ENCODE results near the gene MERTK.
"Not testable (repeated sequence)": the region's sequence is repeated elsewhere in the genome, so short reads cannot be mapped to it uniquely, and the experiment has no call there.

MERTK gene

GRCh38 chr2:111897924-111898702, at the start of gene MERTK:
MERTK (plus strand) TSS chr2:111898607; CDS start chr2:111898736, 129 bp downstream.
- DNase-seq: peak; percentile 81

GRCh38 chr2:111850646-111851045, 47.8 kb upstream of the MERTK start:
- peak; percentile 68 for DNase-seq

GRCh38 chr2:111852544-111852943, 45.9 kb upstream of the MERTK start:
- not testable (repeated sequence) for DNase-seq

GRCh38 chr2:111860005-111860404, 38.4 kb upstream of the MERTK start:
- DNase-seq: not testable (repeated sequence)

- DNase-seq: not testable (repeated sequence)
Measured at GRCh38 chr2:111865124-111865523, 33.3 kb upstream of the MERTK start.

- DNase-seq: not testable (repeated sequence)
Measured at GRCh38 chr2:111872806-111873205, 25.6 kb upstream of the MERTK start.

- DNase-seq: peak; percentile 95
Measured at GRCh38 chr2:111883661-111884591, 14.5 kb upstream of the MERTK start, which contains the start of gene ANAPC1. ANAPC1 (minus strand) TSS chr2:111884193; CDS start chr2:111880825, 3,368 bp downstream.

- DNase-seq: no peak
Measured at GRCh38 chr2:111884592-111884964, 13.8 kb upstream of the MERTK start.

GRCh38 chr2:111896024-111896423, 2.4 kb upstream of the MERTK start:
- no peak for DNase-seq

GRCh38 chr2:111896576-111896975, 1.8 kb upstream of the MERTK start:
- no peak for DNase-seq

GRCh38 chr2:111897630-111897923, 830 bp upstream of the MERTK start:
- no peak for DNase-seq

GRCh38 chr2:111898703-111899514, 502 bp downstream of the MERTK start:
- peak; percentile 65 for DNase-seq

GRCh38 chr2:111900859-111901258, 2.5 kb downstream of the MERTK start:
- DNase-seq: no peak

- no peak for DNase-seq
Measured at GRCh38 chr2:111903516-111903915, 5.1 kb downstream of the MERTK start.

GRCh38 chr2:111903930-111904439, 5.6 kb downstream of the MERTK start:
- no peak for DNase-seq

GRCh38 chr2:111904726-111905474, 6.5 kb downstream of the MERTK start:
- no peak for DNase-seq

- DNase-seq: not testable (repeated sequence)
Measured at GRCh38 chr2:111905475-111905869, 7.1 kb downstream of the MERTK start.

GRCh38 chr2:111905990-111906735, 7.8 kb downstream of the MERTK start:
- DNase-seq: no peak

- DNase-seq: no peak
Measured at GRCh38 chr2:111908578-111908977, 10.2 kb downstream of the MERTK start.

GRCh38 chr2:111909079-111909478, 10.7 kb downstream of the MERTK start:
- no peak for DNase-seq

GRCh38 chr2:111909997-111910396, 11.6 kb downstream of the MERTK start:
- DNase-seq: not testable (repeated sequence)

All from activated effector memory CD4-positive, alpha-beta T cell treated with anti-CD3 and anti-CD28 coated beads, Interleukin-2, amount 50 U/mL, for 16 hours (primary cell).